Skeletal muscle satellite cell (primary cell): ENCODE data around the gene EIF1AY. TPM values are rescaled to one million over a fixed set of nuclear protein-coding genes. Genes with fewer than 3 reads are reported as not detected.

Experiments
- H3K27me3 ChIP-seq: 2 replicates; pipeline ENCODE4 v1.7.0; 2013; ENCODE audit warnings: low read length; ENCODE audit not compliant: control insufficient read depth, insufficient read depth
- H3K36me3 ChIP-seq: 2 replicates; pipeline ENCODE4 v1.7.0; 2013; ENCODE audit warnings: mild to moderate bottlenecking, control low read depth, low read length; ENCODE audit not compliant: insufficient read depth
- H3K4me1 ChIP-seq: 2 replicates; pipeline ENCODE4 v1.7.0; 2013; ENCODE audit warnings: low read length; ENCODE audit not compliant: control insufficient read depth, insufficient read depth
- H3K4me2 ChIP-seq: 2 replicates; pipeline ENCODE4 v1.7.0; 2013; ENCODE audit warnings: mild to moderate bottlenecking, low read length
- H3K4me3 ChIP-seq: 2 replicates; pipeline ENCODE4 v1.7.0; 2013; ENCODE audit warnings: low read length
- H3K9ac ChIP-seq: 2 replicates; pipeline ENCODE4 v1.7.0; 2013; ENCODE audit warnings: mild to moderate bottlenecking, low read depth, low read length, moderate library complexity
- H3K9me3 ChIP-seq: replicated peaks from 2 replicates; pipeline ENCODE4 v1.7.0; 2013; ENCODE audit warnings: mild to moderate bottlenecking, control low read depth, low read length
- small RNA-seq: library from RNA; depleted of rRNA; stranded (forward); fragments of <200 nt; gene quantifications from one replicate; pipeline ENCODE3, GENCODE V24; 2012

Gene EIF1AY

DNA sequence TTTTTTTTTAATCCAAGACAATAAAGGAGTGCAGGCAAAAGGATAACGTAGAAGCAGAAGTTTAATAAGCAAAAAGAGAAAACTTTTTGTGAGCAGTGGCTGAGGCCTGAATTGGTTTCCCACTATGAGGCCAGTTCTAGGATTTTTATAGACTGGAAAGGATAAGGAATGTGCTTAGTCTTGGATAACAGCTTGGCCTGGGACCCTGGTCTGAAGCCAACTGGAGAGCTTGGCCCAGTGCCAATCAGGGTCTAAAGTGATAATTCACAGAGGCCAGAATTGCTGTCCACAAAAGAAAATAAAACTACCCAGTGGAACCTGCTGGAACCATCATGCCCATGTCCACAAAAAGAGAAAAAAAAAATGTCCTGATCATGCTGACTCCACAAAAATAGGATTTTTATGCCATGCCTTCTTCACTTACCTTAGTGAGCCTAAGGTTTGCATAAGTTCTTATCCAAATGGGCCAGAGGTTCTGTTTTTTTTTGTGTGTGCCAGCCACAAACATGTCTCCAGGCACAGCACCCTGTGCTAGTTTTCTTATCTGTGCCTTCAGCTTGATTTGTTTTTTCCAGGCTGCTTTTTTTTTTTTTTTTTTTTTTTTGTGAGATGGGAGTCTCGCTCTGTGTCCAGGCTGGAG is 15.6 kb upstream of the EIF1AY start:
- Histone ChIP-seq H3K4me3 (no peak overlapping the region), H3K9me3 (no peaks in the 10 kb centered on the region), H3K36me3 (no peaks in the 10 kb centered on the region), H3K4me2 (no peak overlapping the region), H3K9ac (no peak overlapping the region), H3K27me3 (no peaks in the 10 kb centered on the region), H3K4me1 (no peaks in the 10 kb centered on the region)

DNA sequence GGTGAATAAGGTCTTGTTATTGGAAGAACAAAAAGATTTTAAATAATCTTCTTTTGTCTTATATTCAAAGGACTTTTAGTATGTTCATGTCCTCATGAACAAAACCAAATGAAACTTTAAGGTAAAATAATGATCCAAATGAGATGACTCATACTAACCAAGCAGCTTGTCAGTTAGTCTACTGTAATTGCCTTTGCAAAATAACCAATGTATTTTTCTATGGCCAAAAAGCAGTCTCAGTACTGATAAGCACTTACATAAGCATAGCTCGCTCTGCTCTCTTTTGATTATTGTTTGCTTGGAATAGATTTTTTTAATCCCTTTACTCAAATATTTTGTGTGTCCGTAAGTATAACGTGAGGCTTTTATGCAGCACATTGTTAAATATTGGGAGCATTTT is 4.3 kb upstream of the EIF1AY start:
- no peaks in the 10 kb centered on the region for H3K27me3 ChIP-seq
- H3K4me2 ChIP-seq, result no peak overlapping the region
- H3K4me1 ChIP-seq, result no peaks in the 10 kb centered on the region
- H3K9me3 ChIP-seq, result no peaks in the 10 kb centered on the region
- H3K4me3 ChIP-seq, result no peak overlapping the region
- H3K36me3 ChIP-seq, result no peaks in the 10 kb centered on the region
- no peak overlapping the region for H3K9ac ChIP-seq

DNA sequence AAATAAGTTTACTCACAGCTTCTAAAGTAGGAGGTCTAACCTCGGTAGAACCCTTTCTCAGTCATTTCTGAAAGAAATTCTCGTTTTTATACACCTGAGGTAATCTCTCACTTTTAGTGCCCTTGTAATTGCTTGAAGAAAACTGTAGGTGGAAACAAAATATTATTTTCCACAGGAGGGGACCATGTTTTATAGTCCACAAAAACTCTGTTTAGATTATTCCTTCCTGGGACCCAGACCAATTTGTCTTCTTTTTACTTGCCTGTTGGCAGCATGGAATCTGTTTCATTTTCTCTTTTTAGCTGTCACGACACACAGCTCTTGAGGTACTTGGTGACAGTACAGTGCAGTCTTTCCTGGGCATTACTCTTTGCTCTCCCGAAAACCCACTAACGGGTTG is 930 bp downstream of the EIF1AY start:
- no peak overlapping the region for H3K9ac ChIP-seq
- H3K4me3 ChIP-seq, result no peak overlapping the region
- no peaks in the 10 kb centered on the region for H3K9me3 ChIP-seq
- no peaks in the 10 kb centered on the region for H3K27me3 ChIP-seq
- no peaks in the 10 kb centered on the region for H3K36me3 ChIP-seq
- no peak overlapping the region for H3K4me2 ChIP-seq
- H3K4me1 ChIP-seq, result no peaks in the 10 kb centered on the region

DNA sequence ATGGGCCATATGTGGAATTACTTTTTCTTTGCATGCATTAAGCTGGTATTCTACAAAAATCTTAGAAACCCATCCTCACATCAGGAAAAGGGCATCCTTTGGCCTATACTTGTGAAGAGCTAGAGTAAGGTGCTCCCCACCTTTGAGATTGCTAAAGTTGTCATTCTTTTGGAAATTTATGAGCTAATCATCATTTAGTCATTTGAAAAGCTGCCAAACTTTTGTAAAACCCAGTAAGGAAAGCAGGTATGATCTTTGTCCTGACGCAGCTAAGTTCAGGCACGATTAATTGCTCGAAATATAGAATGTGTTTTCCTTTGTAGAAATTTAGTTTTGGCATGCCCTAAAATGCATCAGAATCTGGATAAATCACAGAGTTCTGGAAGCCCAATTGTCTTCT is 2.6 kb downstream of the EIF1AY start:
- Histone ChIP-seq H3K4me3 (no peak overlapping the region), H3K36me3 (no peaks in the 10 kb centered on the region), H3K4me2 (no peak overlapping the region), H3K9me3 (no peaks in the 10 kb centered on the region), H3K9ac (no peak overlapping the region), H3K4me1 (no peaks in the 10 kb centered on the region), H3K27me3 (no peaks in the 10 kb centered on the region)

DNA sequence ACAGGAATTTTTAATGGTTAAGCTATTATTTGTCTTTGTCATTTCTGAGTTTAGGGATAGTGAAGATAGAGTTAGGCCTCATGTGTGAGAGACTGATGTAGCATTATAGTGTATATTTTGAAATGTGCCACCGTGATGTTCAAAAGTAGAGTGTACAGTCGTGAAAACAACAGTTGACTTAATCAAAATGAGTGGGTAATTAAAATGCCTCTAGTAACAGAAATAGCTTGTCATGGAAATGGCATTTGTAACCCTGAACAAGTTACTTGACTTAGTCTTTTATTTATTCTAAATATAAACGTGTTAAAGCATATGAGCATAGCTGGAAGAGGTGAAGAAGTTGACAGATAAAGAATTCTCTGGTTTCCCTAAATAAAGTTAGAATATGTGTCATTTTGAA is 6.1 kb downstream of the EIF1AY start:
- H3K4me1 ChIP-seq, result no peaks in the 10 kb centered on the region
- H3K4me2 ChIP-seq, result no peak overlapping the region
- no peaks in the 10 kb centered on the region for H3K27me3 ChIP-seq
- no peaks in the 10 kb centered on the region for H3K36me3 ChIP-seq
- no peak overlapping the region for H3K9ac ChIP-seq
- no peaks in the 10 kb centered on the region for H3K9me3 ChIP-seq
- no peak overlapping the region for H3K4me3 ChIP-seq

DNA sequence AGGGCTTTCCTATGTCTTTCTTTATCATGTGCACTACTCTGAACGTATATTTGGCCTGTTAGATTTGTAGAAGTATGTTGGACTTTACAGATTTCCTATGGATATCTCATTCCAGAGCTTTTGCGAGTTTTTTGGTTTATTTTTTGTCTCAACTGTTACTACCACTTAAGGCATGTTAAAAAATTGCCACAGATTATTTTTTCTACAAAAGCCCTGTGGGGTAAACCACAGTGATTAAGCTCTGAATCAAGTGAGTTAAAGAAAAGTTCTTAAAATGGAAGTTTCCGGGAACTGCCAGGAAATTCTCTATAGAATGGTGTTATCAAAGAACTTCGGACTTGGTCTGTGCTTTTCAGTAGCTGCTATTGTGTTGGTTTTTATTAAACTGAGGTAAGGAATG is 10.6 kb downstream of the EIF1AY start:
- Histone ChIP-seq H3K36me3 (no peaks in the 10 kb centered on the region), H3K4me2 (no peak overlapping the region), H3K4me1 (no peaks in the 10 kb centered on the region), H3K9ac (no peak overlapping the region), H3K4me3 (no peak overlapping the region), H3K9me3 (no peaks in the 10 kb centered on the region), H3K27me3 (no peaks in the 10 kb centered on the region)

Small RNA genes within 50 kb of the gene (small RNA-seq; reads per million reads assigned to genes)
- gene KDM5DP1, result not detected
